Measurements from ENCODE around the gene TAGLN2. TPM values are rescaled to one million over a fixed set of nuclear protein-coding genes. Genes with fewer than 3 reads are reported as not detected.

Gene TAGLN2
- polyA plus RNA-seq, 4 donors, result 123 to 160 (median 142) TPM

GRCh38 chr1:159951016-159951415, 25.7 kb upstream of the TAGLN2 start:
- DNase-seq (ENCODE audit: low read depth in 4 of 4, low spot score in 3 of 4), result no peak

DNA sequence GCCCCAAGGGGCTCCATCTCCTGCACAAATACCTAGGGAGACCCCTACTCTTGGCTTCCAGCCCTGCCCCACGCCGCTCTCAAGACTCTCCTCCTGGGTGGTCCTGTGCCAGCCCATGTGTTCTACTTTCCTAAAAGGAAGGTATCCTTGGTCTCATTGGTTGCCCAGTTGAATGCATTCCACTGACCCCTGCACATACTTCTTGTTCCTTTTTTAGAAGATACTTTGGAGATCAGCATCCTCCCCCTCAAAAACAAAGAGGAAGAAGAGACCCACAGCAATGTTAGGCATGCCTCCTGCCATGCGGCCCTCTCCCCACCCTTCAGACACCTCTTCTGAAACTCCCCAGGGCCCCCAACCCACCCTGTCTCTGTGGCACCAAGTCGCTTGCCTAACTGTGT, 24.7 kb upstream of the TAGLN2 start:
- DNase-seq (ENCODE audit: low read depth in 4 of 4, low spot score in 3 of 4), result no peak

- no peak for DNase-seq (ENCODE audit: low read depth in 4 of 4, low spot score in 3 of 4)
Measured at GRCh38 chr1:159949123-159949522, 23.8 kb upstream of the TAGLN2 start.

DNA sequence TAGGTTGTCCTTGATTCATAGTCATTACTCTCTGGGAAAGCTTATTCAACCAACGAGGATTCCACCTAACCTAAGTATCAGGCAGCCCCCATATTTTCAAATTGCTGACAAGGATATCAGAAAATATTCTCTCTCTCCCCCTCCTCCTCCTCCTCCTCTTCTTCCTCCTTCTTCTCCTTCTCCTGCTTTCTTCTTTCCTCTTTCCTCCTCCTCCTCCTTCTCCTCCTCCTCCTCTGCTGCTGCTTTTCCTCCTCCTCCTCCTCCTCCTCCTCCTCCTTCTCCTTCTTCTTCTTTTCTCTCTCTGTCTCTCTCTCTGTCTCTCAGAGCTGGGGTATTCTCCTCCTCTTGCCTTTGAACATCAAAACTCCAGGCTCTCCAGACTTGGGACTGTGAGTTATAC, 22.6 kb upstream of the TAGLN2 start:
- no peak for DNase-seq (ENCODE audit: low read depth in 4 of 4, low spot score in 3 of 4)

GRCh38 chr1:159946242-159947187, 21.2 kb upstream of the TAGLN2 start:
- no peak for DNase-seq (ENCODE audit: low read depth in 4 of 4, low spot score in 3 of 4)

DNA sequence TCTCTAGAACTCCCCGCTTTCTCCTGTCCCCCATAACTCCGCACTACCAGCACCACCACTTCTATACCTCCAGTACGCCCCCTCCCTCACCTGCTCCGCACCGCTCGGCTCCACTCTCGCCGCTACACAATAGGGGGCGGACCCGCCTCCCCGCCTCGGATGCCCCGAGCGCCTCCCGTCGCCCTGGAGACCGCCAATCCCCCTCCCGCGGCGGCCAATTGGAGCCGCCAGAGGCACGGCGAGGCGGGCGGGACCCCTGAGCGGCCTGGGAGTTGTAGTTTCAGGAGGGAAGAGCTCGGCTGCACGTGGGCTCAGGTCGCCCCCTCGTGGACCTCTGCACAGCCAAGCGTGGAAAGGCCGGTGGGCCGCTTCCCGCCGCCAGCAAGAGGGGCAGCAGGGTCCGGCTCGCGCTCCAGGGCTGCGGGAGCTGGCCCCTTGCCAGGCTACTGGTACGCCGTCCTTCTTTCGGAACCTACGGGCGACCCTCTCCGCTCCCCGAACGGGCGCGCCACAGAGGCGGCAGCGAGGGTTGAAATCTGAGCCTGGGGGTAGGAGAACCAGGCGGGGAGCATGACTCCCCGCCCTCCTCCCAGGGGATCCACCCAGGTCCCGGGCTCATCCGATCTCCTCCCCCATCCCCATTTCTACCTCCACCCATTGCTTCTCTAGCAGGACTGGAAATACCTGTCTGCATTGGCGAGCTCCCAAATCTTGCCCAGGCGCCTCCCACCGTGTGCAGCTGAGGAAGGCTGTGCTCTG, 20.4 kb upstream of the TAGLN2 start, which contains the start of gene IGSF9:
Gene IGSF9 (minus strand): TSS at position 131 of the 759 bp plus-strand sequence. CDS start 2,159 bp downstream, outside the sequence.
- peak in 3 of 4 donors; percentile 76 to 86 (median 85) for DNase-seq (ENCODE audit: low read depth in 4 of 4, low spot score in 3 of 4)

DNA sequence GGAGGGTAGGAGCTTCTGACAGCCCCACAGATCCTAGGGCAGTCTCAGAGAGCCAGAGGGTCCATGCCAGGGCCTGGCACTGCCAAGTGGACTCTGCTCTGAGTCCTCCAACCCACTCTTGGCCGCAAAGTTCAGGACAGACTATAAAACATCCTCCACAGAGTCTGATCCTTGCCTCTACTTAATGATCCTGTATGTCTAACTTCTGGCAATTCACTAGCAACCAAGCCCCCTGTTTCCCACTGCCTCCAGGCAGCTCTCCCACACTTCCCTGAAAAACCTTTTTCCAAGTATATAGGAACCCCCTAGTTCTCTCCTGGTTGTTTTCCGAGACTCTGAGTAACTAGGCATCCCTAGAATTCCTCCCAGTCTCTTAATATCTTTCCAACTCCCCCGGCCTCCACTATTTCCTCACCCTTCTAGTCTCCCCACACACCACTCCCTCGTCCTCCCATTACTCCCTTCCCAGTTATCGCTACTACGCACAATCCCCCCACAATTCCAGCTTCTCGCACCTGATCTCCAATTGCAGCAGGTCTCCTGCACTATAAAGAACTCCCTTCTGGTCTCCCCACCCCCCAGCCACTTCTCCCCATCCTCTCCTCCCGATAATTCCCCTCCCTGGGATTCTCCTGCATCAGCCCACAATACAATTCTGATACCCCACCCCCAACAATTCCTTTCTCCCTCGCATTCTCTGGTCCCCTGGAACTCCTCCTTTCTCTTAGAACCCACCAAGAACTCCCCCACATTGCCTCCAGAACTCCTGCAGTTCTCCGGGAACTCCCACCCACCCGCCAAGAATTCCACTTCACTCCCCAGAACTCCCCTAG, 19.5 kb upstream of the TAGLN2 start:
- DNase-seq (ENCODE audit: low read depth in 4 of 4, low spot score in 3 of 4), result no peak

GRCh38 chr1:159943908-159944622, 18.8 kb upstream of the TAGLN2 start:
- no peak for DNase-seq (ENCODE audit: low read depth in 4 of 4, low spot score in 3 of 4)

DNA sequence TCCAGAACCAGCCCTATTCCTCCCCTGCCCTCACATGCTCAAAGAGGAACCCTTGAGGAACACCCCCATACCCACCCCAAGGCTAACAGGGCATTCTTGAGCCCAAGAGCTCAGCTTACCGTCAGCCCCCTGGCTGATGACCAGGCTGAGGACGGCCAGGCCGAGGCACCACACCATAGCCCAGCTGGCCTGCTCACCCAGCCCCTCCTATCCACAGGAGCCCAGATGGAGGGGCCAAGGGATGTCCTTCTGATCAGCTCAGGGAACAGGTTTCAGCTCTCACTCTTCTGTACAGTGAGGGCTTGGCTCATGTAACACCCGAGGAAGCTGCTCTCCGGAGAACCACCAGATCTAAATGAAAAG, 18.0 kb upstream of the TAGLN2 start:
- no peak for DNase-seq (ENCODE audit: low read depth in 4 of 4, low spot score in 3 of 4)

- DNase-seq (ENCODE audit: low read depth in 4 of 4, low spot score in 3 of 4), result no peak
Measured at GRCh38 chr1:159942632-159943277, 17.4 kb upstream of the TAGLN2 start.

GRCh38 chr1:159941591-159942560, 16.6 kb upstream of the TAGLN2 start:
- DNase-seq (ENCODE audit: low read depth in 4 of 4, low spot score in 3 of 4), result no peak

- no peak for DNase-seq (ENCODE audit: low read depth in 4 of 4, low spot score in 3 of 4)
Measured at GRCh38 chr1:159941141-159941540, 15.8 kb upstream of the TAGLN2 start.

DNA sequence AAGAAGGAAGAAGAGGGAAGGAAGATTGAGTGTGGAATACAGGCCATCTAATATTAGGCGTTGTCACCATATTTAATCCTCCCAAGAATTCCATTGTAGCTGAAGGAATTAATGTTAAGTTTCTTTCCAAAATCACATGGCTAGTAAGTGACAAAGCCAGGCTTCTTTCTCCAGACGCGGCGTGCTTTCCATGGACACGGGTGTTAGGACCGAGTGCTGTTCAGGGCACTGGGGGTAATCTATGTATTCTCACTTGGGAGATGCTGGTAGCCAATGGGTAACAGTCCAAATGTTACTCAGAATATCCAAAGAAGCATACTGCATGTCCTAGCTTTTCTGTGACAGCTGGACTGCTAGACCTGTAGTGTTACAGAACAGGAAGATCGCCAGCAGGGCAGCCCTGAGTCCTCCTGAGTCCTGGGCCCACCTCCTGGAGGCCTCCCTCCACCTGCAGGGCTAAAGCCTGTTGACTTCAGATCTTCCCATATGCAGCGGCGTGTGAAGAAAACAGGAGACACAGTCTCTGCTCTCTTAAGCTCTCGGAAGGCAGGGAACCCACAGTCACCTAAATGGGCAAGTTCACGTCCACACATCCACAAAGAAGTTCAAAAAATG, 14.8 kb upstream of the TAGLN2 start:
- no peak for DNase-seq (ENCODE audit: low read depth in 4 of 4, low spot score in 3 of 4)

- DNase-seq (ENCODE audit: low read depth in 4 of 4, low spot score in 3 of 4), result no peak
Measured at GRCh38 chr1:159939678-159940002, 14.3 kb upstream of the TAGLN2 start.

- no peak for DNase-seq (ENCODE audit: low read depth in 4 of 4, low spot score in 3 of 4)
Measured at GRCh38 chr1:159938905-159939677, 13.8 kb upstream of the TAGLN2 start.

DNA sequence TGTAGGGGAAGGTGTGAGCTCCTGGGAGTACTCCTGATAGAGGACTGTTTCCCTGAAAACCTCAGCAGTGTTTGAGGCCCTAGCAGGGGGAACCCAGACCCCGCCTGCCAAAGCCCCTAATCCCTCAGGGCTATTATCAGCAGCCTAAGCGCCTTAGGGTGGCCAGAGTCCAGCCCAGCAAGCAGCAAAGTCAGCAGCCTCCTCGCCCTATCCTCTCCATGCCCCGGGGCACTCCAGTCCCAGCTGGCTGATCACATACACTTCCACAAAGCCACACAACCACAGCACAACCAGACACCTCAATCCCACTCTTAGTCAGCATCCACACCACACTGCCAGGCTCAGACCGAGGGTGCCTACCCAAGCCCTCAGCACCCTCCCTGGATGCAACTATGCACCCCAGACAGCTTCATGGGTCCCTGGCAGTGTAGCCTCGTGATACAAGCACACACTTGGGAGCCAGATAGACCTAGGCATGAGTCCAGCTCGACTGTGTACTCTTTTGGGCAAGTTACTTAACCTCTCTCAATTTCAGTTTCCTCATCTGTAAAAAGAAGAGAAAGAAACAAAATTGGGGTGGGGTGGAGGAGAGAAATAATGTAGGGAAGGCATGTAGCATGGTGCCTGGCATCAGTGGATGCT, 13.0 kb upstream of the TAGLN2 start:
- no peak for DNase-seq (ENCODE audit: low read depth in 4 of 4, low spot score in 3 of 4)

Measured in right renal pelvis (tissue), 4 donors.